SK-N-SH (cell line): ENCODE measurements around the gene ATM. TPM values are rescaled to one million over a fixed set of nuclear protein-coding genes. Genes with fewer than 3 reads are reported as not detected.

ENCODE experiments used
- CTCF ChIA-PET: fragments of 300-600, 350-600 bp; formaldehyde crosslinking; extraction: SDS; loops from one replicate; lab custom pipeline; 2021; lab: Yijun Ruan, JAX
- POLR2A ChIA-PET: fragments of 350-600 bp; sonication (Branson Sonifier 250); formaldehyde crosslinking; extraction: SDS; loops from one replicate; lab custom pipeline; 2020; ENCODE audit warnings: antibody characterized with exemption, inconsistent platforms; lab: Yijun Ruan, JAX
- DNase-seq: peaks from one replicate; pipeline ENCODE4 v3.0.0; 2012
- H2AFZ ChIP-seq: fragments of 200-600 bp; sonication (generic); 2 replicates; pipeline ENCODE4 v1.8.1; 2016; ENCODE audit warnings: antibody characterized with exemption, mild to moderate bottlenecking, low read depth
- H3F3A ChIP-seq: fragments of 200-600 bp; sonication (generic); replicated peaks from 2 replicates; pipeline ENCODE3; 2016; ENCODE audit warnings: antibody characterized with exemption, mild to moderate bottlenecking; ENCODE audit not compliant: insufficient read depth
- H3K27ac ChIP-seq, 2 experiments: fragments of 200-500 bp in 1 of 2; fragments of 200-600 bp in 1 of 2; sonication (Bioruptor generic) in 1 of 2; sonication (generic), shearing (Covaris generic) in 1 of 2; 2 replicates each; pipeline versions ENCODE4 v1.5.1 to v1.6.1; 2014 to 2016; ENCODE audit warnings: low read depth in 2 of 2, inconsistent platforms in 1 of 2, low read length in 1 of 2, mild to moderate bottlenecking in 1 of 2, mixed read lengths in 1 of 2
- H3K27me3 ChIP-seq: fragments of 200-600 bp; sonication (generic), shearing (Covaris generic); 2 replicates; pipeline ENCODE4 v1.6.1; 2016; ENCODE audit warnings: mixed run types; ENCODE audit not compliant: insufficient read depth
- H3K36me3 ChIP-seq, 2 experiments: fragments of 200-500 bp in 1 of 2; fragments of 200-600 bp in 1 of 2; sonication (Bioruptor generic) in 1 of 2; sonication (generic) in 1 of 2; replicated peaks in 1 of 2; 2 replicates each; pipeline versions ENCODE3 to v1.5.1; 2014 to 2016; ENCODE audit warnings: low read length in 1 of 2, mild to moderate bottlenecking in 1 of 2; ENCODE audit not compliant: insufficient read depth in 2 of 2, control insufficient read depth in 1 of 2
- H3K4me1 ChIP-seq, 2 experiments: fragments of 200-500 bp in 1 of 2; fragments of 200-600 bp in 1 of 2; sonication (Bioruptor generic) in 1 of 2; sonication (generic), shearing (Covaris generic) in 1 of 2; 2 replicates each; pipeline versions ENCODE4 v1.5.1 to v1.6.1; 2014 to 2016; ENCODE audit warnings: low read depth in 1 of 2, low read length in 1 of 2, mixed run types in 1 of 2; ENCODE audit not compliant: insufficient read depth in 2 of 2, control insufficient read depth in 1 of 2
- H3K4me2 ChIP-seq: fragments of 200-600 bp; sonication (generic), shearing (Covaris generic); 2 replicates; pipeline ENCODE4 v1.6.1; 2017; ENCODE audit warnings: mixed run types
- H3K4me3 ChIP-seq, 2 experiments: fragments of 200-500 bp in 1 of 2; fragments of 200-600 bp in 1 of 2; sonication (Bioruptor generic) in 1 of 2; sonication (generic), shearing (Covaris generic) in 1 of 2; 2 replicates each; pipeline versions ENCODE4 v1.5.1 to v1.8.1; 2014 to 2016; ENCODE audit warnings: low read depth in 2 of 2, inconsistent platforms in 1 of 2, low read length in 1 of 2, mild to moderate bottlenecking in 1 of 2, mixed read lengths in 1 of 2, moderate library complexity in 1 of 2
- H3K79me2 ChIP-seq: fragments of 200-600 bp; sonication (generic); 2 replicates; pipeline ENCODE4 v1.8.1; 2017; ENCODE audit warnings: mild to moderate bottlenecking; ENCODE audit not compliant: insufficient read depth
- H3K9ac ChIP-seq: fragments of 200-600 bp; sonication (generic); 2 replicates; pipeline ENCODE4 v1.6.1; 2017; ENCODE audit warnings: mixed run types
- H3K9me2 ChIP-seq: fragments of 200-600 bp; sonication (generic); 2 replicates; pipeline ENCODE4 v1.6.1; 2017; ENCODE audit warnings: mixed run types
- H3K9me3 ChIP-seq: fragments of 200-600 bp; sonication (generic); 2 replicates; pipeline ENCODE4 v1.6.1; 2017; ENCODE audit warnings: mixed run types, mild to moderate bottlenecking, moderate library complexity
- H4K20me1 ChIP-seq: fragments of 200-600 bp; sonication (generic); 2 replicates; pipeline ENCODE4 v1.6.1; 2017; ENCODE audit warnings: mild to moderate bottlenecking, mixed run types; ENCODE audit not compliant: insufficient read depth
- CHD2 ChIP-seq: fragments of 150-350 bp; IDR thresholded peaks from 2 replicates; pipeline ENCODE4 v1.6.1; 2018; ENCODE audit warnings: low read length; ENCODE audit not compliant: partially characterized antibody
- ELF1 ChIP-seq: IDR thresholded peaks from 2 replicates; pipeline ENCODE4 v1.4.0; 2012
- EZH2phosphoT487 ChIP-seq: fragments of 200-600 bp; sonication (generic); IDR thresholded peaks from 2 replicates; pipeline ENCODE4 v1.6.1; 2017; ENCODE audit warnings: low read depth, mixed run types, mild to moderate bottlenecking, antibody characterized with exemption, moderate library complexity, borderline replicate concordance
- JUND ChIP-seq: IDR thresholded peaks from 2 replicates; pipeline ENCODE4 v1.4.0; 2012
- MXI1 ChIP-seq: IDR thresholded peaks from 2 replicates; pipeline ENCODE4 v1.6.1; 2012; ENCODE audit warnings: mild to moderate bottlenecking, low read depth, low read length, improper control_type of control experiment
- NFIC ChIP-seq: IDR thresholded peaks from 2 replicates; pipeline ENCODE4 v1.4.0; 2012; ENCODE audit warnings: borderline replicate concordance
- NRF1 ChIP-seq: IDR thresholded peaks from 2 replicates; pipeline ENCODE4 v1.6.1; 2012; ENCODE audit warnings: low read depth, mild to moderate bottlenecking, low read length
- POLR2AphosphoS5 ChIP-seq: IDR thresholded peaks from 2 replicates; pipeline ENCODE4 v1.6.1; 2012; ENCODE audit warnings: low read depth, low read length
- RAD21 ChIP-seq: IDR thresholded peaks from 2 replicates; pipeline ENCODE4 v1.6.1; 2012; ENCODE audit warnings: mild to moderate bottlenecking, low read length
- RCOR1 ChIP-seq: fragments of 150-350 bp; IDR thresholded peaks from 2 replicates; pipeline ENCODE4 v1.6.1; 2017; ENCODE audit warnings: antibody characterized with exemption, low read length
- REST ChIP-seq: IDR thresholded peaks from 2 replicates; pipeline ENCODE4 v1.6.1; 2012; ENCODE audit warnings: mild to moderate bottlenecking, low read depth, low read length, moderate library complexity
- RFX5 ChIP-seq: IDR thresholded peaks from 2 replicates; pipeline ENCODE4 v1.6.1; 2012; ENCODE audit warnings: mild to moderate bottlenecking, improper control_type of control experiment, low read length
- SMC3 ChIP-seq: IDR thresholded peaks from 2 replicates; pipeline ENCODE4 v1.6.1; 2012; ENCODE audit warnings: low read depth, low read length, improper control_type of control experiment
- TAF1 ChIP-seq: IDR thresholded peaks from 2 replicates; pipeline ENCODE4 v1.6.1; 2012; ENCODE audit warnings: low read depth, mild to moderate bottlenecking, low read length, moderate library complexity, borderline replicate concordance
- TEAD4 ChIP-seq: IDR thresholded peaks from 2 replicates; pipeline ENCODE4 v1.4.0; 2012; ENCODE audit warnings: mild to moderate bottlenecking, borderline replicate concordance; ENCODE audit not compliant: insufficient read depth
- USF1 ChIP-seq: IDR thresholded peaks from 2 replicates; pipeline ENCODE4 v1.4.0; 2012; ENCODE audit warnings: low read depth, borderline replicate concordance
- USF2 ChIP-seq: fragments of 150-350 bp; IDR thresholded peaks from 2 replicates; pipeline ENCODE4 v1.6.1; 2017; ENCODE audit warnings: antibody characterized with exemption, low read length, low read depth, borderline replicate concordance
- YY1 ChIP-seq: IDR thresholded peaks from 2 replicates; pipeline ENCODE4 v1.4.0; 2012; ENCODE audit warnings: low read depth, mild to moderate bottlenecking
- ZBTB33 ChIP-seq: IDR thresholded peaks from 2 replicates; pipeline ENCODE4 v1.4.0; 2012; ENCODE audit warnings: low read depth, borderline replicate concordance
- polyA plus RNA-seq, 3 experiments: library from polyadenylated mRNA; depleted of rRNA; stranded (reverse); fragments of >200 nt; gene quantifications; 2 replicates each; pipeline ENCODE4 v1.2.3, GENCODE V29; 2012

ATM gene
- polyA plus RNA-seq, 1 of the 3 experiments (the other 2 are of a cell fraction), result 14.1 TPM

GRCh38 chr11:108197351-108197750 lies 25.5 kb upstream of the ATM start:
- H3K79me2 ChIP-seq, result peaks cover 18% of the 10 kb centered on the region
- peaks cover 31 to 33% of the 10 kb centered on the region in 2 experiments for H3K36me3 ChIP-seq
- H3K9me3 ChIP-seq, result no peaks in the 10 kb centered on the region
- ChIA-PET CTCF (no interaction called here), POLR2A (no interaction called here)
- no peaks in the 10 kb centered on the region for H4K20me1 ChIP-seq
- no peaks in the 10 kb centered on the region for H3K4me1 ChIP-seq
- H3F3A ChIP-seq, result no peaks in the 10 kb centered on the region
- no peak for TF ChIP-seq POLR2AphosphoS5
- no peak for TF ChIP-seq CHD2
- no peak for TF ChIP-seq MXI1
- TF ChIP-seq YY1, result no peak
- no peak for TF ChIP-seq JUND
- TF ChIP-seq EZH2phosphoT487, result no peak
- no peak for TF ChIP-seq TAF1
- no peak for TF ChIP-seq RFX5
- no peak for TF ChIP-seq RAD21
- no peak for TF ChIP-seq NRF1
- TF ChIP-seq USF2, result no peak
- TF ChIP-seq ELF1, result no peak
- TF ChIP-seq REST, result no peak
- no peak for TF ChIP-seq ZBTB33
- no peak for TF ChIP-seq SMC3
- TF ChIP-seq RCOR1, result no peak
- no peak for TF ChIP-seq USF1
- TF ChIP-seq NFIC, result no peak
- TF ChIP-seq TEAD4, result no peak
- H3K9ac ChIP-seq, result no peak overlapping the region
- no peak overlapping the region for H3K27ac ChIP-seq
- H3K4me2 ChIP-seq, result no peak overlapping the region
- H3K9me2 ChIP-seq, result no peaks in the 10 kb centered on the region
- DNase-seq, result no peak
- H3K4me3 ChIP-seq, result no peak overlapping the region
- no peaks in the 10 kb centered on the region for H3K27me3 ChIP-seq
- no peak overlapping the region for H2AFZ ChIP-seq
